Hippocampal formation (tissue), 2 donors: Measurements from ENCODE around the gene MLLT3.

Experiments used
- DNase-seq, 2 donors: peaks; one replicate each; lab custom pipeline; 2025; lab: John Stamatoyannopoulos, UW

The MLLT3 gene

DNA sequence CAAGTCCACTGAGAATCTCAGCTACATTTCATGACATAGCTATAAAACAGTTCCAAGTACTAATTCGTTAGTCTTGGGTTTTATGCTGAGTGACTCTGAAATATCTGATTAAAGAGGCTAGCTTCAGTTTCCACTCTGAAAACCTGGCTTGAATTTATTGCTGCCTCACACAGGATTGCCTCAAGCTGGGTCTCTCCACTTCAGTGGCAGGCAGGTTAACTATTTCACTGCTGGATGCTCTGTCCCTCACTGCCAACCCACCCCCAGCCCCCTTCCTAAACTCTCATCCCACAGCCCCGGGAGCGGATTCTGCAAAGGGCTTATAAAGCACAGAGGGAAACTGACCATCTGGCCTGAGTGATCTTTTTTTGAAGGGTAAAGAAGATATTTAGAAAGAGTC is 318.3 kb downstream of the MLLT3 start:
- no peak for DNase-seq

- DNase-seq: no peak
Measured at GRCh38 chr9:20303066-20303465, 319.2 kb downstream of the MLLT3 start.

DNA sequence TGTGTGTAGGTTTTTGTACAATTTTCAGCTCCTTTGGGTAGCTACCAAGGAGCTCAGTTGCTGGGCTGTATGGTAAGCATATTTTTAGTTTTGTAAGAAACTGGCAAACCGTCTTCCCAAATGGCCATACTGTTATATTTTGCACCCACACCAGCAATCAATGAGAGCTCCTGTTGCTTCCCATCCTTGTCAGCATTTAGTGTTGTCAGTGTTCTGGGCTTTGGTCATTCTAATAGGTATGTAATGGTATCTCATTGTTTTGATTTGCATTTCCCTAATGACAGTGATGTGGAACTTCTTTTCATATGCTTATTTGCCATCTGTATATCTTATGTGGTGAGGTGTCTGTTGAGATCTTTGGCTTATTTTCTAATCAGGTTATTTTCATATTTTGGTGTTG is 320.1 kb downstream of the MLLT3 start:
- no peak for DNase-seq

GRCh38 chr9:20300430-20301115 is 321.7 kb downstream of the MLLT3 start:
- DNase-seq: no peak

DNA sequence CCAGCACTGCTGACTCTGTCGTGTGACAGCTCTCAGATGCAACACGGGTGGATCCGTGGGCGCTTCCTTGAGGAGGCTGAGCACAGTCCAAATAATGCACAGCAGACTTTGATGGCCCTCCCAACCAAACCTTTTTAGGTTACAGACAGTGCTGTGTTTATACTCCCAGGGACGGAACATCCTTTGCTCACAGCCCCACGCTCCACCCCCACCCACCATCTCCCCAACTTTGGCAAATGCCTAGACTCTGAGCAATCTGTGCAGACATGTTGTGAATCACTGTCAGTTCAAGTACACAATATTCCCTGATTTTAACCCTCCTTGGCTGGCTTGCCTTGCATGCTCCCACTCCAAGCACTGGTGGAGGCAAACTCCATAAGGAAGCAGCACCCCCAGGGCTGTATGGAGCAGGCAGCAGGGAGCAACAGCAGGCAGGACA is 324.6 kb downstream of the MLLT3 start:
- peak in 1 of 2 donors; percentile 34 for DNase-seq

DNA sequence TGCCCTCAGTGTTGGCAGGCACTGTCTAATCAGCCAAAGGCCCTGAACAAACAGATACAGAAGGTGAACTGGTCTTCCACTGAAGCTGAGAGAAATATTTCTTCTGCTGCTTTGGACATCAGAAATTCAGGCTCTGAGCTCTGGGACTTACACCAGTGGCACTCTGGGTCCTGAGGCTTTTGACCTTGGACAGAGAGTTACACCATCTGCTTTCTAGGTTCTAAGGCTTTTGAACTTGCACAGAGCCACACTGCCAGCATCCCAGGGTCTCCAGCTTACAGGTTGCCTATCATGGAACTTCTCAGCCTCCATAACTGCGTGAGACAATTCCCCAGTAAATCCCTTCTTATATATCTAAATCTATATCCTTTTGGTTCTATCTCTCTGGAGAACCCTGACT is 326.7 kb downstream of the MLLT3 start:
- DNase-seq: no peak

GRCh38 chr9:20294046-20294750 is 328.1 kb downstream of the MLLT3 start:
- no peak for DNase-seq

DNA sequence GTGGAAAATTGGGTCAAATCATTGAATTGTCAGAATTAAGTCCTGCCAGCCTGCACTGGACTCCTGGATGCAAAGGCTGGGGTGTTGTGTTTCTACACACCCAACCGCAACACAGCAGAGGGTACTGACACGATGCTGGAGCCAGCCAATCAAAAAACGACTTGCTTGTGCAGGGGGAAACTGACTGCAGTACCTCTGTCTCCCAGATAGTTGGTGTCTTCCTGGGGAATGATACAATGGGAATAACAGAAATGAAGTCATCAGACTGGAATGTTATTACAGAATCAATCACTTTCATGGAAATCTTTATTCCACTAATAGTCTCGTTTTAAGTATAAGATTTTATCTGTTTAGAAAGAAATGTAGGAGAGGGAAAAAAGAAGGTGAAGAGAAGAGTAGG is 330.3 kb downstream of the MLLT3 start:
- DNase-seq: no peak
